HG03354 (cell line): ENCODE measurements around the gene TRPC3.

Experiments used
- ATAC-seq: cut with Tn5 transposase; IDR thresholded peaks from one replicate; pipeline ENCODE4 v1.9.1; 2021; ENCODE audit warnings: mild to moderate bottlenecking; ENCODE audit not compliant: unreplicated experiment, poor library complexity, severe bottlenecking

The TRPC3 gene

GRCh38 chr4:121951521-121952110 is at the start of gene TRPC3:
Gene TRPC3 (minus strand): TSS chr4:121952060. CDS start chr4:121951680, 380 bp downstream.
- ATAC-seq, result peak; percentile 36

- ATAC-seq, result no peak
Measured at GRCh38 chr4:122000849-122001248, 49.0 kb upstream of the TRPC3 start.

- no peak for ATAC-seq
Measured at GRCh38 chr4:121998024-121998423, 46.2 kb upstream of the TRPC3 start.

- ATAC-seq, result no peak
Measured at GRCh38 chr4:121995790-121996537, 44.1 kb upstream of the TRPC3 start.

GRCh38 chr4:121991968-121992367 is 40.1 kb upstream of the TRPC3 start:
- ATAC-seq, result no peak

- ATAC-seq, result no peak
Measured at GRCh38 chr4:121990489-121990888, 38.6 kb upstream of the TRPC3 start.

GRCh38 chr4:121989715-121990114 is 37.9 kb upstream of the TRPC3 start:
- ATAC-seq, result no peak

- ATAC-seq, result no peak
Measured at GRCh38 chr4:121988950-121989349, 37.1 kb upstream of the TRPC3 start.

- no peak for ATAC-seq
Measured at GRCh38 chr4:121980643-121981042, 28.8 kb upstream of the TRPC3 start.

GRCh38 chr4:121978172-121978516 is 26.3 kb upstream of the TRPC3 start:
- ATAC-seq, result peak; percentile 60

GRCh38 chr4:121977251-121978171 is 25.7 kb upstream of the TRPC3 start:
- ATAC-seq, result peak; percentile 98

GRCh38 chr4:121975784-121976183 is 23.9 kb upstream of the TRPC3 start:
- no peak for ATAC-seq

- no peak for ATAC-seq
Measured at GRCh38 chr4:121973816-121974215, 22.0 kb upstream of the TRPC3 start.

GRCh38 chr4:121968859-121969258 is 17.0 kb upstream of the TRPC3 start:
- no peak for ATAC-seq

- no peak for ATAC-seq
Measured at GRCh38 chr4:121964958-121965357, 13.1 kb upstream of the TRPC3 start.

GRCh38 chr4:121960818-121961217 is 9.0 kb upstream of the TRPC3 start:
- no peak for ATAC-seq

GRCh38 chr4:121958777-121959176 is 6.9 kb upstream of the TRPC3 start:
- ATAC-seq, result no peak

GRCh38 chr4:121957266-121957665 is 5.4 kb upstream of the TRPC3 start:
- no peak for ATAC-seq

- no peak for ATAC-seq
Measured at GRCh38 chr4:121953860-121954259, 2.0 kb upstream of the TRPC3 start.

- ATAC-seq, result no peak
Measured at GRCh38 chr4:121952290-121952689, 430 bp upstream of the TRPC3 start.
